SJCRH30 (cell line): Measurements from ENCODE around the gene SULF2. TPM values are rescaled to one million over a fixed set of nuclear protein-coding genes. Genes with fewer than 3 reads are reported as not detected.

Source experiments
- DNase-seq, 2 experiments: peaks; one replicate each; pipeline ENCODE4 v3.0.0-alpha.2; 2015 to 2020
- H3K27ac ChIP-seq: fragments of 250-450 bp; sonication (Bioruptor Pico); 2 replicates; pipeline ENCODE4 v1.5.1; 2020; ENCODE audit warnings: mild to moderate bottlenecking, moderate library complexity
- H3K27me3 ChIP-seq: fragments of 250-450 bp; sonication (Bioruptor Pico); 2 replicates; pipeline ENCODE4 v1.5.1; 2020; ENCODE audit warnings: mild to moderate bottlenecking, moderate library complexity
- H3K36me3 ChIP-seq: fragments of 250-450 bp; sonication (Bioruptor Pico); 2 replicates; pipeline ENCODE4 v1.5.1; 2020; ENCODE audit warnings: mild to moderate bottlenecking, moderate library complexity
- H3K4me1 ChIP-seq: fragments of 250-450 bp; sonication (Bioruptor Pico); 2 replicates; pipeline ENCODE4 v1.5.1; 2020; ENCODE audit warnings: mild to moderate bottlenecking, moderate library complexity
- H3K4me3 ChIP-seq: fragments of 250-450 bp; sonication (Bioruptor Pico); 2 replicates; pipeline ENCODE4 v1.5.1; 2020; ENCODE audit warnings: mild to moderate bottlenecking, moderate library complexity
- H3K9me3 ChIP-seq: fragments of 250-450 bp; sonication (Bioruptor Pico); replicated peaks from 2 replicates; pipeline ENCODE4 v1.5.1; 2020; ENCODE audit warnings: mild to moderate bottlenecking, moderate library complexity
- total RNA-seq: library from RNA; depleted of rRNA; stranded (reverse); fragments of >200 nt; shearing (Covaris generic); gene quantifications from 2 replicates; pipeline ENCODE4 v1.2.3, GENCODE V29; 2014

SULF2 gene
- total RNA-seq, 1 experiment from 2014 or later, result 122 TPM

DNA sequence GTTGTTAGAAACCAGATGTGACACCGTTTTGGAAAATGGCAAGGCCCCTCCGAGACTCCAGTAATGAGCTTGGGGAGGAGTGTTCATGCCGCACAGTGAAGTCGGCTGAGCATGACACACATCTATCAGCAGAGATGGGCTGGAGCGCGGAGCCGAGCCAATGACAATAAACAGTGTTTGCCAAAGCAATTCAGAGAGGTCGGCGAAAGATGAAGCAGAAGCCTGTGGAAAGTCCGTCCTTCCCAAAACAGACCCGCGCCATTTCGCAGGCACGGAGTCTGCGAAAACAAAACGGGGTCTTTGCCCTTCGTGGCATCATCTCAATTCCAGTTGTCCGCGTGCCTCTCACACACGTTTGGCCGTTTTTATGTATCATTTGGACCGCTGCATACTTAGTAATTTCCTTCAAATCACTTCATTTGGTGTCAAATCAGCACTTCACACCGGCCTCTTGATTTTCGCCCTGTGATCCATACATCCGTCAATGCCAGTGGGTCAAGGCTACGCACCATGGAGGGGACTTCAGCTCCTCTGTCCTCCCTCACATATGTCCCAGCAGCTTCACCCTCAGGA, 71.3 kb downstream of the SULF2 start:
- H3K9me3 ChIP-seq, result no peaks in the 10 kb centered on the region
- no peak overlapping the region for H3K4me3 ChIP-seq
- peaks cover 8% of the 10 kb centered on the region; the same call in 1 of the 2 replicates for H3K36me3 ChIP-seq
- H3K27ac ChIP-seq, result no peak overlapping the region
- no peaks in the 10 kb centered on the region for H3K27me3 ChIP-seq
- no peak for DNase-seq
- no peaks in the 10 kb centered on the region for H3K4me1 ChIP-seq

DNA sequence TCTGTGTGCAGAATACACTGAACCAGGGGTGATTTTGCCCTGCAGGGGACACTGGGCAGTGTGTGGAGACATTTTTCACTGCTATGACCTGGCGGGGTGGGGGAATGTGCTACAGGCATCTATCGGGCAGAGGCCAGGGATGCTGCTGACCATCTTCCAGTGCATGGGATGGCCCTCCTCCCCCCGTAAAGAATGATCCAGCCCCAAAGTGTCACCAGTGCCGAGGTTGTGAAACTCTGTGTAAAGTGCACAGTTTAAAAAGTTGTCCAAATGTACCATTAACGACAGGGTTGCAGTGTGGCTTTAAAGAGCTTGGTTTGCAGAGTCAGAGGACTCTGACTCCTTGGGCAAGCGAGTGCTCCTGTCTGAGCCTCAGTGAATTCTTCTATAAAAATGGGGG, 72.1 kb downstream of the SULF2 start:
- no peaks in the 10 kb centered on the region for H3K4me1 ChIP-seq
- H3K9me3 ChIP-seq, result no peaks in the 10 kb centered on the region
- H3K27me3 ChIP-seq, result no peaks in the 10 kb centered on the region
- H3K27ac ChIP-seq, result no peak overlapping the region
- H3K36me3 ChIP-seq, result peaks cover 8% of the 10 kb centered on the region; the same call in 1 of the 2 replicates
- no peak overlapping the region for H3K4me3 ChIP-seq
- DNase-seq, result no peak

DNA sequence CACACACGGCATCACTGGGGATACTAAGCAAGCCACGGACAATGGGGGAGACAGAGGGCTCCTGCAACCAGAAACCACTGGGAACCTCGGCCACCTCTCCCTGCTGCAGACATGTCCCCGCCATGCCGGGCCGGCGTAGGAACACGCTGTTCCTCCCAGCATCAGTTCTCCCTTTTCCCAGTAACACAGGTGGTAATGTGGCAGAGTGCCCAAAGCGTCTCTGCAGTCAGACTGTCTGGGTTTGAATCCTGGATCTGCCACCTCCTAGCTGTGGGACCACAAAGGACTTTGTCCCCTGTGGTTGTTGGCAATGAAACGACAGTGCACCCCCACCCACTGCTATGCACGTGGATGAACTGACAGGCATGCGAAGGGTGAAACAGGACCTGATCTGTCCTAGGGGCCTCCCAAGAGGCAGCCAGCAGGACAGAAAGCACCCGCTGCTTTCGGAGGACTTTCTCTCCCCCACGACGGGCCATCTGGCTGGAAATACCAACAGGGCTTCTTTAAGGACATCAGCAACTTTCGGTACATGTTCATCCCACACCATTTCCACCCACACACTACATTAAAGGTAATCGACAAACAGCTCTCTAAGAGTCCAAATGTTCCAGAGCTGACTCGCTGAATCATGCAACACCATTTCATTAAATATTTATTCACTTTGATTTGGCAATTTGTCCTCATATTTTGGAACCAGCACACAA, 74.1 kb downstream of the SULF2 start:
- no peaks in the 10 kb centered on the region for H3K4me1 ChIP-seq
- H3K4me3 ChIP-seq, result no peak overlapping the region
- no peak overlapping the region for H3K27ac ChIP-seq
- no peaks in the 10 kb centered on the region for H3K9me3 ChIP-seq
- no peaks in the 10 kb centered on the region for H3K27me3 ChIP-seq
- no peak for DNase-seq
- H3K36me3 ChIP-seq, result peaks cover 2% of the 10 kb centered on the region; the same call in 1 of the 2 replicates

DNA sequence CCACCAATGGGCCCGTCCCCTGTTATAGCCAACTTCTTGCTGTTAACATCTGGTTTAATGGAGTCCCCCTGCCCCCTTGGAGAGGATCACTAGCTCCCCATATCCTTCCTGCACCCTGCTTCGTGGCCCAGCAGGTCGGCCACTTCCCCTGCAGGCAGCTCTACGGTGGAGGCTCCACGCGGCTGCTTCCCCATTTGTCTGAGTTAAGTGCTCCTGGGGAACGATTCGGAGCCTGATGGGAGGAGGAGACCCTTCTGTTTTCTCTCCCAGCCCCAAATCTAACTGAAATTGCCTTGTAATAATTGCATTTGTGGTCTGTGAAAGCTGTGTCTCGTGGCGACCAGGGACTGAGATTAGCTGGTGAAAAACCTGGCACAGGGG, 74.6 kb downstream of the SULF2 start:
- no peak overlapping the region for H3K4me3 ChIP-seq
- H3K27ac ChIP-seq, result no peak overlapping the region
- no peaks in the 10 kb centered on the region for H3K9me3 ChIP-seq
- H3K27me3 ChIP-seq, result no peaks in the 10 kb centered on the region
- peaks cover 2% of the 10 kb centered on the region; the same call in 1 of the 2 replicates for H3K36me3 ChIP-seq
- H3K4me1 ChIP-seq, result no peaks in the 10 kb centered on the region
- DNase-seq, result no peak

DNA sequence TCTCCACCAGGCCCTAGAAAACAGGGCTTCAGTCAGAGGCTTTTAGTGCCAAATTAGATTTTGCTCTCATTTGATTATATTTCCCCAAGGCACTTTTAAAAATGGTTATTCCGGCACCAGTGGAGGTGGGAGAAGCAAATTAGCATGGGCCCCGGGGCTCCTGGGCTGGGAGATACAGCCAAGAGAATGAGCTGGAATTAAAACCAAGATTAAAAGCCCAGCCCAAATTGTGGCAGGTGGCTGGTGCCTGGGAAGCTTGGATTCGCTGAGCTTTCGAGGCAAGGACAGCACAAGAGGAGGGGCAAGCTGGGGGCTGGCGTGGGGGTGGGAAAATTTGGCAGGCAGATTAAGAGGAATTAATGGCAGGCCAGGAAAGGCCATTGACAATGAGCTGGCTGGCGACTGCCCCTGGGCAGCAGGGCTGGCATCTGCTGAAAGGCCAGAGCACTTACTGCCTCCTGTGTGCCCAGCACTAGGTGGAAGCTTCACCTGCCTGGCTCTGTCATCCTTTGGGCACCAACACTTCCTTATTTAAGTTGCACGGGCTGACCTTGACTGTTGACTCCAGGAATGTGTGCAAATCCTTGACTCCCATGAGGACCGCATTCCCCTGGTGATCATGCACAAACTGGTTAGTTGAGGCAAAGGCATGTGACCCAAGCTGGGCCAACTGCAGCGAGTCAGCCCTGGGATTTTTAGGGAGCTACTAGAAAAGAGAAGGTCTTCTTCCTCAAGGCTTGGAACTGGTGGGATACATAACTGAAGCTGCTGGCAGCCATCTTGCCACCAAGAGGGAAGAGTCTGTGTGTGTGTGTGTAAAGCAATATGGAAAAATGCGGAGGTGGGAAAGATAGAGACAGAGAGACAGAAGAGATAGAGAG, 76.1 kb downstream of the SULF2 start:
- Histone ChIP-seq H3K27ac (no peak overlapping the region), H3K36me3 (peaks cover 2% of the 10 kb centered on the region; the same call in 1 of the 2 replicates), H3K4me1 (no peaks in the 10 kb centered on the region), H3K4me3 (no peak overlapping the region), H3K9me3 (no peaks in the 10 kb centered on the region), H3K27me3 (no peaks in the 10 kb centered on the region)
- no peak for DNase-seq

DNA sequence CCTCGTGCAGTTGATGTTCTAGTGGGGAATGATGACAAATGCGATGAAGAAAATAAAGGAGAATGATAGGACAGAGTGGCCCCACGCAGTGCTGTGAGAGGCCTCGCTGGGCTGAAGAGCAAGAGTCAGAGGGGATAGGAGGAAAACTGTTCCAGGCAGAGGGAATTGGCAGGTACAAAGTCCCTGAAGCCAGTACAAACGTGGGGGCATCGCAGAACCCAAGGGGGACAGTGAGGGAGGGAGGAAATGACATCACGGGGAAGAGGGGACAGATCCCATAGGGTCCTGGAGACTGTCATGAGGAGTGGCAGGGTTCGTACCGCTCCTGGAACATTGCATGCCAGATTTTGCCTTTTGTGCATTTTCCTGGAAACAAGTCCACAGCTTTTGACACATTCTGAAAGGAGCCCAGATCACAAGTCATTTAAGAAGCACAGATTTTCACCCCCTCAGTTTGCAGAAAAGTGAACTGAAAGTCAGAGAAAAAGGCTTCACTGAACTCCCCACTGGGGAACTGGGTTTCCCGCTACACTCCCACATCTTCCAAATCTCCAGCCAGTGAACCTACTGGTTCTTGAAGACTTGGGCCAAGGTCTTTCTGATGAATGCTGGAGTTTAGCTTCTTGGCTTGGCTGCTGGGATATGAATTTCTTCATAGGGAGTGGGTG, 77.0 kb downstream of the SULF2 start:
- H3K4me1 ChIP-seq, result no peaks in the 10 kb centered on the region
- H3K4me3 ChIP-seq, result no peak overlapping the region
- no peaks in the 10 kb centered on the region for H3K27me3 ChIP-seq
- no peak for DNase-seq
- H3K9me3 ChIP-seq, result no peaks in the 10 kb centered on the region
- peaks cover 2% of the 10 kb centered on the region; the same call in 1 of the 2 replicates for H3K36me3 ChIP-seq
- no peak overlapping the region for H3K27ac ChIP-seq

DNA sequence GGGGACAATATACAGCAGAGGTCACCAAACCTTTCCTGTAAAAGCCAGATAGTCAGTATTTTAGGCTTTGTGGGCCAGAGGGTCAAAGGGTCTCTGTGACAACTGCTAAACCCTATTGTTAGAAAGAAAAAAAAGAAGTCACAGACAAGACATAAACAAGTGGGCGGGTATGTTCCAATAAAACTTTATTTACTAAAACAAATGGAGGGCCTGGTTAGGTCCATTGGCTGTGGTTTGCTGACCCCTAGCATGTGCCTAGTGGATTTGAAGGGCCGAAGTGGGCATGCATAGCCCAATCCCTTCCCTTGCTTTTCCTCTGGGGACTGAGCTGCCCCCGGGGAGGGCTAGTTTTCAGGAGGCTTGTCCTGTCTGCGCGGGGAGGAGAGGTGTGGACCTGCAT, 78.9 kb downstream of the SULF2 start:
- H3K4me3 ChIP-seq, result no peak overlapping the region
- H3K27ac ChIP-seq, result no peak overlapping the region
- no peaks in the 10 kb centered on the region for H3K27me3 ChIP-seq
- peaks cover 16% of the 10 kb centered on the region for H3K36me3 ChIP-seq
- no peaks in the 10 kb centered on the region for H3K4me1 ChIP-seq
- DNase-seq, result no peak
- H3K9me3 ChIP-seq, result no peaks in the 10 kb centered on the region

DNA sequence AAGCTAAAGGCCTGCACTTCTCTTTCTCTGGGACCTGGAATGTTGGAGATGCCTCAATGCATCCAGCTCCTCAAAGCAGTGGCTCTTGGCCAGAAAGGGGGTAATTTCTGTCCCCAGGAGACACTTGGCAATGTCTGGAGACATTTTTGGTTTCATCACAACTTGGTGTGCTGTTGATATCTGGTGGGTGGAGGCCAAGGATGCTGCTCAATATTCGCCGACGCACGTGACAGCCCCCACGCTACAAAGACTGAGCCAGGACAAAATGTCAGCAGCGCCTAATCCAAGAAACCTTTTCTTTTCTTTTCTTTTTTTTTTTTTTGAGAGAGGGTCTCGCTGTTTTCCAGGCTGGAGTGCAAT, 79.8 kb downstream of the SULF2 start:
- H3K4me1 ChIP-seq, result no peaks in the 10 kb centered on the region
- H3K27ac ChIP-seq, result no peak overlapping the region
- H3K9me3 ChIP-seq, result no peaks in the 10 kb centered on the region
- peaks cover 16% of the 10 kb centered on the region for H3K36me3 ChIP-seq
- no peak for DNase-seq
- no peaks in the 10 kb centered on the region for H3K27me3 ChIP-seq
- no peak overlapping the region for H3K4me3 ChIP-seq

DNA sequence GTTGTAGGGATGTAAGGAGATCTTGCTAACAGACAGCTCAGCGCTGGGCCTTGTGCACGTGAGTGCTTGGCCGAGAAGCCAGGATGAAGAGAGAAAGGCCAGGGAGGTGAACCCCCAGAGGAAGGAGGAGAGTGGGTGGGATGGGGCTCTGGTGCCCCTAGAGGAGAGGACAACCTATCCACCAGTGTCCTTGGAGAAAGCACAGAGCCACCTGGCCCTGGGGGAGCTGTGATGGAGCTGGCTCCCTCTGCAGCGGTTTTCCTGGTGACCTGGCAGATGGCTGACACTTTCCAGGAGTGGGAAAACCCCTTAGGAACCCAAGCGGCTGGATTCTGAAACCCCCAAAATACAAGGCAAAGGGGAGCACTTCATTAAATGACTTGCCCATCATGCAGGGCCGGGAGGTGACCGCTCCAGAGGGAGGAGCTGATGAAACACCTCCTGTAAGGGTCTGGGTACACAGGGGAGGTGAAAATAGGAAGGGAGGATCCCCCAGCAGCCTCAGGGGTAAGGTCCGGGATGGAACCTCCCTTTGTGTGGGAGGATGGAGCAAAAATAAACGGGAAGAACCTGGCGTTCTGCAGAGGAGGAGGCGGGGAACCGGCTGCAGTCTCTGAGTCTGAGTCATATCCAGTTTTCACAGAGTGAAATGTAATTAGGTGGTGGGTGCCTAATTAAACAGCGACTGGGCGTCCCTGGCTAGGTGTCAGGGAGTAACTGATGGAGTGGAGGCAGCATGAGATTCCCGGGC, 80.4 kb downstream of the SULF2 start:
- Histone ChIP-seq H3K27me3 (no peaks in the 10 kb centered on the region), H3K36me3 (peaks cover 16% of the 10 kb centered on the region), H3K9me3 (no peaks in the 10 kb centered on the region), H3K4me1 (peaks cover 4% of the 10 kb centered on the region), H3K27ac (no peak overlapping the region), H3K4me3 (no peak overlapping the region)
- DNase-seq, result no peak

DNA sequence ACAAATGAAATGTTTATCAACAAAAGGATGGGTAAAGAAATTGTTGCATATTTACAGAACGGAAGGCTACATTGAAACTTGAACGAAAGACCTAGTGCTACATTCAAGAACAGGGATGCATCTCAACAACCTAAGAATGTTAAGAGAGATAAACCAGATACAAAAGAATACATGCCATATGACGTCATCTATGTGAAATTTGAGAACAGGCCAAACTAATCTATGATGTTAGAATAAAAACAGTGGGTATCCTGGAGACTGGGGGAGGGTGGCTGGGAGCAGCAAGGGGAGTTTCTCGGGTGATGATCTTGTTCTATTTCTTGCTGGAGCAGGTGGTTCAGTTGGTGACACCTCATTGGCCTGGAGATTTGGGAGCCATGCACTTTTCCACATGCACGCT, 81.5 kb downstream of the SULF2 start:
- Histone ChIP-seq H3K4me3 (no peak overlapping the region), H3K27ac (no peak overlapping the region), H3K27me3 (no peaks in the 10 kb centered on the region), H3K9me3 (no peaks in the 10 kb centered on the region), H3K4me1 (peaks cover 9% of the 10 kb centered on the region), H3K36me3 (peaks cover 25% of the 10 kb centered on the region)
- no peak for DNase-seq

DNA sequence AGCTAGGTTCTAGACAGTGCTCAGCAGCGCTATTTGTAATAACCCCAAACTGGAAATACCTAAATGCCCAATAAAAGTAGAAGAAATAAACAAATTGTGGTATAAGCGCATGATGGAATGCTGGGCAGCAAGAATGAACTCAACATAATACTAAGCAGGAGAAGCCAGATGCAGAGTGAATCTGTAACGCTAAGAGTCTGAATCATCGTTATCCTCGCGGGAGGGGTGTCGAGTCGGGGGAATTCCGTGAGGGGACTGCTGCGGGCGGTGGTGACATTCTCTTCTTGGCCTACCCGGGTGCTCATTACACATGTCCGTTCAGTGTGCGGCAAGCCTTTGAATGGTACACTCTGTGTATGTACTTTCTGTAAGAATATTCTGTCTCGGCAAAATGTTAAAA, 83.7 kb downstream of the SULF2 start:
- no peak for DNase-seq
- Histone ChIP-seq H3K4me3 (no peak overlapping the region), H3K4me1 (peaks cover 9% of the 10 kb centered on the region), H3K9me3 (no peaks in the 10 kb centered on the region), H3K36me3 (peaks cover 36% of the 10 kb centered on the region), H3K27me3 (no peaks in the 10 kb centered on the region), H3K27ac (no peak overlapping the region)

DNA sequence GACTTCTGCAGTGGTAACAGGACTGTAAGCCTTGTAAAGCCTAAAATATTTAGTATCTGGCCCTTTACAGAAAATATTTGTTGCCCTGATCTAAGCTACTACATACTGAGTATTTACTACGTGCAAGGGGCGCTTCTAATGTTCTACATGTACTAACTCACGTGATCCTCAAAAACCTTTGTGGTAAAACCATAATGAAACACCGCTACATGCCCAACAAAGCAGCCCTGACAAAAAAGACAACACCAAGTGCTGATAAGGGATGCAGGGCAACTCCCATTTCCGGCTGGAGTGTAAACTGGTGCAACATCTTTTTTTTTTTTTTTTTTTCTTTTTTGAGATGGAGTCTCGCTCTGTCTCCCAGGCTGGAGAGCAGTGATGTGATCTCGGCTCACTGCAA, 85.0 kb downstream of the SULF2 start:
- Histone ChIP-seq H3K27me3 (no peaks in the 10 kb centered on the region), H3K4me3 (no peak overlapping the region), H3K36me3 (peaks cover 44% of the 10 kb centered on the region), H3K4me1 (peaks cover 9% of the 10 kb centered on the region), H3K27ac (peak overlapping the region; percentile 35), H3K9me3 (no peaks in the 10 kb centered on the region)
- DNase-seq, result no peak

DNA sequence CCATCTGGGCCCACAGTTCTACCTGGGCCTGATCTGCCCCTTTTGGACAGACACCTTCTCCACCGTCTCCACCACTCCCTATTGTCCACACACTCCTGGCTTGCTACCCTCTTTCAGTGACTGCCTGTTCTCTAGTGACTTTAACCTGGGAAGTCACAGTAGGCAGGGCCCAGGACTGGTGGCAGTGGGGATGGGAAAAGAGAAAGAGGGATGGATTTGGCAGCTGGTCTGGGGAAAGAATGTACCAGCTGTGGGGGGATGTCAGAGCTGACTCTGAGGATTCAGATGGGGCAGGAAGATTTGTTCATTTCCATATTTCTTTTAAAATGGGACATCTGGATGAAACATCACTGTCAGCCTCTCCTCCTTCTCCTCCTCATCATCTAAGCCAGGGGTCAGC, 85.5 kb downstream of the SULF2 start:
- DNase-seq, result peak; percentile 58 to 64
- peaks cover 9% of the 10 kb centered on the region for H3K4me1 ChIP-seq

DNA sequence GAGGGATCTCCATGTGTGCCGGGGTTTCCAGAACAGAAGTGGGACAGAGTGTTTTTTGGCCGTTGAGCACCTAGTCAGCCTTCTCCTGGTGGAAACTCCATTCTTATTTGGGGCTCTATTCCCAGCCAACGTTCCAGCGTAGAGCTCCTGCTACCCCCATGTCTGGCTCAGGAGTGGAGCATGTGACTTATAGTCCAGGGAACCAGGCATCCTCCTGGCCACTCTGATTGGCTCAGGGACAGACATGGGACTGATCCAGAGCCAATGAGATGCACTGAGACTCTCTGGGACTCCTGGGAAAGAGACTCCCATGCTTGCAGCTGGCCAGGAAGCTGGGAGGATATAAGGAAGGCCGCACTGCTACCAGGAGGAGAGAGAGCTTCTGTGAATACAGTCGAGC, 87.1 kb downstream of the SULF2 start:
- H3K9me3 ChIP-seq, result no peaks in the 10 kb centered on the region
- no peak for DNase-seq
- peaks cover 46% of the 10 kb centered on the region for H3K36me3 ChIP-seq
- H3K27ac ChIP-seq, result no peak overlapping the region
- H3K4me3 ChIP-seq, result no peak overlapping the region
- H3K27me3 ChIP-seq, result no peaks in the 10 kb centered on the region
- peaks cover 9% of the 10 kb centered on the region for H3K4me1 ChIP-seq

More for the DNA sequence above, 85.5 kb downstream of the SULF2 start:
- no peaks in the 10 kb centered on the region for H3K27me3 ChIP-seq
- no peaks in the 10 kb centered on the region for H3K9me3 ChIP-seq
- H3K36me3 ChIP-seq, result peaks cover 44% of the 10 kb centered on the region
- peak overlapping the region; percentile 35 for H3K27ac ChIP-seq
- H3K4me3 ChIP-seq, result no peak overlapping the region
